ENCODE results near the gene ZBTB47.

- TF ChIP-seq CTCF (conservative IDR thresholded peaks at IDR 0.05) (no peak), ZFX (IDR thresholded peaks at IDR 0.05) (no peak)
Measured at GRCh38 chr3:42637001-42637400, 16.5 kb upstream of the ZBTB47 start.

Data from C4-2B (cell line).